GM12872 (cell line): ENCODE results near the gene AUTS2.

ENCODE experiments used
- CTCF ChIP-seq: IDR thresholded peaks from 3 replicates; pipeline ENCODE4 v1.5.1; 2011; ENCODE audit warnings: low read depth, mild to moderate bottlenecking, low read length, moderate library complexity; ENCODE audit not compliant: insufficient read depth

AUTS2 gene

GRCh38 chr7:70188901-70189650 is 590.8 kb downstream of the AUTS2 start:
- no peak for TF ChIP-seq CTCF

GRCh38 chr7:70189776-70190175 is 591.5 kb downstream of the AUTS2 start:
- TF ChIP-seq CTCF: no peak

GRCh38 chr7:70190281-70190680 is 592.0 kb downstream of the AUTS2 start:
- TF ChIP-seq CTCF: no peak

GRCh38 chr7:70193514-70193913 is 595.2 kb downstream of the AUTS2 start:
- 0 out of 3 replicates have a peak, but pooled peaks have one; percentile 12 for TF ChIP-seq CTCF

- TF ChIP-seq CTCF: no peak
These were observed 610.2 kb downstream of the AUTS2 start for GRCh38 chr7:70208236-70209063.

- TF ChIP-seq CTCF: no peak
These were observed 612.1 kb downstream of the AUTS2 start for GRCh38 chr7:70210200-70210935.

- TF ChIP-seq CTCF: no peak
These were observed 612.6 kb downstream of the AUTS2 start for GRCh38 chr7:70210936-70211310.
